ENCODE results near the gene ABCG1. TPM values are rescaled to one million over a fixed set of nuclear protein-coding genes. Genes with fewer than 3 reads are reported as not detected.

ABCG1 gene
- polyA plus RNA-seq, 2 of the 4 experiments (the other 2 are of a cell fraction), result 2.3 to 5.1 TPM

GRCh38 chr21:42229676-42230075 is 10.7 kb downstream of the ABCG1 start:
- ChIA-PET POLR2A (no interaction called here), CTCF (interaction anchor here (0.6 to 1.1 kb wide), 4 partner anchors 9 to 363 kb away, joined by 3 to 4 read pairs (median 3); no protein-coding TSS in a partner anchor)
- peaks cover 40% of the 10 kb centered on the region for H3K4me1 ChIP-seq
- no peak overlapping the region for H3K4me3 ChIP-seq
- TF ChIP-seq ZSCAN20 (CRISPR knock-in tag; IDR thresholded peaks at IDR 0.05) (no peak), USF2 (IDR thresholded peaks at IDR 0.05) (no peak)
- FAIRE-seq, result no peak
- H3K27ac ChIP-seq, result no peak overlapping the region
- WGBS (ENCODE audit: missing lambda C conversion rate), result 92% methylated on average over 7 of the region's 7 CpGs
- H3K9me3 ChIP-seq, result no peaks in the 10 kb centered on the region
- no peak overlapping the region for H3K4me2 ChIP-seq
- DNase-seq (ENCODE audit: low read depth in 1 of 2, low spot score in 1 of 2), result no peak
- no peak for ATAC-seq

- Histone ChIP-seq H3K9me3 (no peaks in the 10 kb centered on the region), H3K4me3 (no peak overlapping the region), H3K4me2 (no peak overlapping the region), H3K4me1 (peaks cover 43% of the 10 kb centered on the region), H3K27ac (no peak overlapping the region)
- ATAC-seq (no peak), FAIRE-seq (no peak), DNase-seq (ENCODE audit: low read depth in 1 of 2, low spot score in 1 of 2) (no peak)
- POLR2A ChIA-PET, result no interaction called here
- CTCF ChIA-PET, result interaction anchor here (0.6 to 1.0 kb wide), 3 partner anchors 9 to 363 kb away, joined by 3 to 4 read pairs (median 3); no protein-coding TSS in a partner anchor
- TF ChIP-seq BHLHE40 (IDR thresholded peaks at IDR 0.05; ENCODE audit: low read depth, low read length), result no peak
- TF ChIP-seq RARB (CRISPR knock-in tag; IDR thresholded peaks at IDR 0.05), result no peak
- no peak for TF ChIP-seq E2F6 (IDR thresholded peaks at IDR 0.05; ENCODE audit: borderline replicate concordance, low read depth)
- no peak for TF ChIP-seq CTCF (IDR thresholded peaks at IDR 0.05)
- TF ChIP-seq HEYL (CRISPR knock-in tag; IDR thresholded peaks at IDR 0.05), result no peak
- TF ChIP-seq EP300 (IDR thresholded peaks at IDR 0.05), result no peak
- no peak for TF ChIP-seq CHD2 (IDR thresholded peaks at IDR 0.05; ENCODE audit: low read length, partially characterized antibody)
- no peak for TF ChIP-seq REST (IDR thresholded peaks at IDR 0.05)
- no peak for TF ChIP-seq ZFP36 (IDR thresholded peaks at IDR 0.05; ENCODE audit: borderline replicate concordance, partially characterized antibody)
- no peak for TF ChIP-seq FOXS1 (CRISPR knock-in tag; IDR thresholded peaks at IDR 0.05)
- TF ChIP-seq HOXA7 (CRISPR knock-in tag; IDR thresholded peaks at IDR 0.05), result no peak
- WGBS (ENCODE audit: missing lambda C conversion rate), result 84% methylated on average over 4 of the region's 4 CpGs
Measured at GRCh38 chr21:42230178-42230577, 11.2 kb downstream of the ABCG1 start.

- Histone ChIP-seq H3K4me1 (peaks cover 45% of the 10 kb centered on the region), H3K4me2 (no peak overlapping the region), H3K4me3 (no peak overlapping the region), H3K9me3 (no peaks in the 10 kb centered on the region), H3K27ac (no peak overlapping the region)
- WGBS (ENCODE audit: missing lambda C conversion rate), result 83% methylated on average over 13 of the region's 13 CpGs
- no peak for DNase-seq (ENCODE audit: low read depth in 1 of 2, low spot score in 1 of 2)
- ChIA-PET CTCF (no interaction called here), POLR2A (no interaction called here)
- no peak for ATAC-seq
- TF ChIP-seq NR3C1 (IDR thresholded peaks at IDR 0.05) (no peak), ZSCAN20 (CRISPR knock-in tag; IDR thresholded peaks at IDR 0.05) (no peak), CBX8 (IDR thresholded peaks at IDR 0.05) (no peak), FOSL2 (IDR thresholded peaks at IDR 0.05) (no peak), FOSL2 (CRISPR knock-in tag; IDR thresholded peaks at IDR 0.05) (no peak), SMC3 (IDR thresholded peaks at IDR 0.05) (no peak), NFE2L2 (conservative IDR thresholded peaks at IDR 0.05; ENCODE audit: low read length) (no peak), PHF8 (IDR thresholded peaks at IDR 0.05; ENCODE audit: borderline replicate concordance, low read depth) (no peak), KDM5A (IDR thresholded peaks at IDR 0.05) (no peak), REST (IDR thresholded peaks at IDR 0.05) (no peak), BHLHE40 (IDR thresholded peaks at IDR 0.05; ENCODE audit: low read depth, low read length) (no peak), RAD21 (conservative IDR thresholded peaks at IDR 0.05 in 1 of 2, IDR thresholded peaks at IDR 0.05 in 1 of 2) (no peak)
- no peak for FAIRE-seq
Measured at GRCh38 chr21:42230636-42231035, 11.7 kb downstream of the ABCG1 start.
